Activated CD4-positive, CD25-positive, alpha-beta regulatory T cell (primary cell): ENCODE results near the gene KCNH1.
A peak's percentile ranks its signal among the peaks of the same experiment; 100 is the strongest.
"Not testable (repeated sequence)": the region's sequence is repeated elsewhere in the genome, so short reads cannot be mapped to it uniquely, and the experiment has no call there.

ENCODE experiments used
- DNase-seq, 4 experiments: peaks; one replicate each; lab custom pipeline; 2025; lab: John Stamatoyannopoulos, UW

The KCNH1 gene

DNA sequence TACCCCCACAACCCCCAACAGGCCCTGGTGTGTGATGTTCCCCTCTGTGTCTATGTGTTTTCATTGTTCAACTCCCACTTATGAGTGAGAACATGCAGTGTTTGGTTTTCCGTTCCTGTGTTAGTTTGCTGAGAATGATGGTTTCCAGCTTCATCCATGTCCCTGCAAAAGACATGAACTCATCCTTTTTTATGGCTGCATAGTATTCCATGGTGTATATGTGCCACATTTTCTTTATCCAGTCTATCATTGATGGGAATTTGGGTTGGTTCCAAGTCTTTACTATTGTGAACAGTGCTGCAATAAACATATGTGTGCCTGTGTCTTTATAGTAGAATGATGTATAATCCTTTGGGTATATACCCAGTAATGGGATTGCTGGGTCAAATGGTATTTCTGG lies 122.8 kb downstream of the KCNH1 start:
- DNase-seq: not testable (repeated sequence)

DNA sequence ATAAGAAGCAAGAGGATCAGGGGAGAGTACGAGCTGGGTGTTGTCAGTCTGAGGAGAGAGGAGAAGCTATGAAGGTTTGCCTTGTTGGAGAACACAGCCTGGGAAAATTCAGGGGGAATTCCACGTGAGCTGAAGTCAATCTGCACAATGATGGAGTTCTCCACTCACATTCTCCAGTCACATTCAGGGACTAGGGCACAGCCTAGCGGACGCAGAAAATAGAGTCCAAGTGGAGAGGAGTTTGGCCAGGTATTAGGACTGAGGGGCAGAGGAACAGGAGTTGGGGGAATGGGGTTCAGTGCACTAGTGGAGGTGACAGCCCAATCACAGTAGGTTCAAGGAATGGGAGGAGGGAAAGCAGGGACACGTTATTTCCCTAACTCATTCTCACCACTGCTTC lies 124.0 kb downstream of the KCNH1 start:
- no peak for DNase-seq

DNA sequence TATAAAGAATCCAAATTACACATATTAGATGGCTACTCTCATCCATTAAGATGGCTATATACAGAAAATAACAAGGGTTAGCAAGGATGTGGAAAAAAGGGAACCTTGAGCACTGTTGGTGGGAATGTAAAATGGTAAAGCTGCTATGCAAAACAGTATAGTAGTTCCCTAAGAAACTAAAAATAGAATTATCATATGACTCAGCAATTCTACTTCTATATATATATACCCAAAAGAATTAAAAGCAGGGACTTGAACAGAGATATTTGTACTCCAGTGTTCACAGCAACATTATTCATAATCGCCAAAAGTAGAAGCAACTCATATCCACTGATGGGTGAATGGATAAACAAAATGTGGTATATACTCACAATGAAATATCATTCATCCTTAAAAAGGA lies 126.1 kb downstream of the KCNH1 start:
- DNase-seq: no peak

DNA sequence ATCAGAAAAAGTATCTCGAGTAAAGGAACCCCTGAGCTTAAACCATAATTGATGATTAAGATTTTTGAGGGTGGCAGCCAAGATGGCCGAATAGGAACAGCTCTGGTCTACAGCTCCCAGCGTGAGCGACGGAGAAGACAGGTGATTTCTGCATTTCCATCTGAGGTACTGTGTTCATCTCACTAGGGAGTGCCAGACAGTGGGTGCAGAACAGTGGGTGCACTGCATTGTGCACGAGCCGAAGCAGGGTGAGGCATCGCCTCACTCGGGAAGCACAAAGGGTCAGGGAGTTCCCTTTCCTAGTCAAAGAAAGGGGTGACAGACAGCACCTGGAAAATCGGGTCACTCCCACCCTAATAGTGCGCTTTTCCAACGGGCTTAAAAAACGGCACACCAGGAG lies 138.0 kb downstream of the KCNH1 start:
- not testable (repeated sequence) for DNase-seq

DNA sequence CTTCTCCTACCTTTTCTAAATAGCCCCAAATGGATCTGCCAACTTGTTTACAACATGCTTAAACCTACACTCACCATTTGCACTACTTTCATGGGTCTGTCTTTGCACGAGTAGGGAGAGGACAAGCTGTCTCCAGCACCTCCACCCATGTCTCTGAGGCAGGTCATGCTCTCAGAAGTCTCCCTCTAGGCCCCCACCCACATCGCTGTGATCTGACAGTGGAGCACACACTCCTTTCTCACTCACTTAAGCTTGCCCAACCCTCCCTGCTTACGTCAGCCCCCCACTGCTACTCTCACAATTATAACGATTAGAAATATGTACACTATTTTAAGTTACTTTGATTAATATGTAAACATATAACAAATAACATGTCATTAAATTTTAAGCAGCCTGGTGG lies 141.1 kb downstream of the KCNH1 start:
- DNase-seq: no peak

DNA sequence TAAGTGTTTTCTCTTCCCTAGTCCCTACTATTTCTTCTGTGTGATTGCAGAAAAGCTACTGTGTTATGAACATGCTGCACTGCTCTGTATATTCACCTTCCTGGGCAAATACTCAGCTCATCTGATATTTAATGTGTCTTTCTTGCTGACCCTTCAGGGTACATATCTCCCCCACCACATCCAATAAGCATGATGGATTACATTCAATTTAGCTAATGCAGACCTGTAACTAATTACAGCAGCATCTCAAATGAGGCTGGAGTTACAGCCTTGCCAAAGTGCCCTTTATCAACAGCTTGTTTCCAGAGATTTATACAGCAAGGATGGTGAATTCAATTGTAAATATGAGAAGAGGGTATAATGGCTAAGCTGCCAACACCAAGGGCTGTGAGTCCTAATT lies 144.0 kb downstream of the KCNH1 start:
- DNase-seq: no peak

DNA sequence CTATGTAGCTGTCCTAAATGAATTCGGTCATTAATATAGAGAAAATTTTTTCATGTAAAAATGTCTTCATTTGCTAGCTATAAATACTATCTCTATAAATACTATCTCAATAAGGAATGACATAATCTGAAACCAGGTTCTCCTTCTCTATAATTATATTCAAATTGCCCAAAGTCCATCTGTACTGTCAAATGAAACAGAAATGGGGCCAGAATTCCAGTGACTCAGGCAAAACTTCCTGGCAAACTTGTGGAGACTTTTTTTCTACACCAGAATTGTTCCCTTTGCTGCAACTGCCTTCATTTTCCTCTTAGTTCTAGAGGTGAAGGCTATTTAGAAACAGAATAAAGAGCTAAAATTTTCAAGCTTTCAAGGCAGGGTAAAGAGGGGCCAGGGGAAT lies 152.5 kb downstream of the KCNH1 start:
- no peak for DNase-seq

DNA sequence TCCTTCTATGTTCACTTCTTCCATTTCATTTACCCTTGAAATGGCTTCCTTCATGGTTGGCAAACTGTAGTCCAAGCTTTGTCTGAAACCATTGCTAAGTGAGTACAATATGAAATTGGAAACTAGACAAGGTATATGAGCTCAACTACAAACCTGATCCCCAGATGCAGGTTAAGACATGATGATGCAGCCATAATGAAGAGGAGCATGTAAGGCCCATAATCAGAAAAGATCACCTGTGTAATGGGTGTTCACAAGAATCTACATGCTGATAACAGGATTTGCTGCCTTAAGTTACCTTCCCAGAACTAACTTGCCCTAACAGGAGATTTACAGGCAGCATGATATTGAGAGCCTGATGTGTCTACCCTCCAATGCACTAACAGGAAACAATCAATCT lies 153.9 kb downstream of the KCNH1 start:
- DNase-seq: no peak

DNA sequence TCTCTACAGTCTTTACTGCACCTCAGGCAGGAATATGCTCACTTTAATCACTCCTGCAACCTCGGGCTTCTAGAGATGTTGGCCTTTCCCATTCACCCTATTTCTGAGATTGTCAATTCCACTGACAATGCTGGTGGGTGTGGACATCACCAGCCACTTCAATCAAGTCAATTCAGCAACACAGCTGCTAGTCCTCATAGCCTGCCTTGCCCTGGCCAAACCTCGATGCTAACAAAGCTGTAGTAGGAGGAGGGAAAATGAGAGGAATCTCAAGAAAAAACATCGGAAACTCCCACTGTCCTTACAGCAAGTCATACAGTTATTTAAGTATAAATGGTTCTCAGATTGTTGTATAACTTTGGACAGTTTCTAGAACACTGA lies 155.0 kb downstream of the KCNH1 start:
- DNase-seq: no peak

DNA sequence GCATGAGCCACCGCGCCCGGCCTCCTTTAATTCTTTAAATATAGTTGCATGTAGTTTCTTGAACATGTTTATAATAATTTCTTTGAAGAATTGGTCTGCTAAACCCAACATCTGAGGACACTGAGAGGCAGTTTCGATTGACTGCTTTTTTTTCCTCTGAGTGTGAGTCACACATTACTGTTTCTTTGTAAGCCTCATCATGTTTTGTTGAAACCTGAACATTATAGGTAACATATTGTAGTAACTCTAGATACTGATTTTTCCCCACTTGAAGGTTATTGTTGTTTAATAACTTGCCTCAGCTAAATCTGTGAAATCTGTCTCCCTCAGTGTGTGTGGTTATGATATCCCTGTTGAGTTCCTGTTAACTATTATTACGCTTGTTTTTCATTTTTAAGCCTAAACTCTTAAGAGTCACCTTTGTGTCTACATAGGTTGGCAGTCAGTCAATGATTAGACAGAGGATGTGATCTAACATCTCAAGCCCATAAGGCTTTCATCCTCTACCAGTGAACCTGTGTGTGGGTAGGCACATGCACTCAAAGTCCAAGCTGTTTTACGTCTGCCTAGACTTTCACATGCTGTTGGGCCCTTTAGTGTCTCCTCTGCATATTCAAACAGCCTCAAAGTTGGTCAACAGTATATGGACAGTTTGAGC lies 155.5 kb downstream of the KCNH1 start:
- no peak for DNase-seq

DNA sequence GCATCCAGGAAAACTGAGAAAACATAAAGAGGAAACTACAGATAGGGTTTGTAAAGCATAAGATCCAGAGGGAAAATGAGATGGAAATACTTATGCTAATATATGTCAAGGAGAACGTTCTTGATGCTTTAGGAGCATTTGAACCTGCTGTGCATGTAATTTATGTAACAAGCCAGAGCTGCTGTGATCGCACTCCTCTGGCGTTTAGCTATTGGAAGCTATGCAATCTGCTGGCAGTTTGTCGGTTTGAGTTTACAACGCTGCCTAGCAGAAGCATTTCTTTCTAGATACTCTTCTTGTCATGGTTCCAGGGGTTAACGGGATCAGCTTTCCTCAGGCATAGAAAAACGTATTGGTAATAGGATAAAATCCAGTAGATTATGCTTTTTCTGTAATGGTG lies 182.7 kb downstream of the KCNH1 start:
- DNase-seq: no peak

DNA sequence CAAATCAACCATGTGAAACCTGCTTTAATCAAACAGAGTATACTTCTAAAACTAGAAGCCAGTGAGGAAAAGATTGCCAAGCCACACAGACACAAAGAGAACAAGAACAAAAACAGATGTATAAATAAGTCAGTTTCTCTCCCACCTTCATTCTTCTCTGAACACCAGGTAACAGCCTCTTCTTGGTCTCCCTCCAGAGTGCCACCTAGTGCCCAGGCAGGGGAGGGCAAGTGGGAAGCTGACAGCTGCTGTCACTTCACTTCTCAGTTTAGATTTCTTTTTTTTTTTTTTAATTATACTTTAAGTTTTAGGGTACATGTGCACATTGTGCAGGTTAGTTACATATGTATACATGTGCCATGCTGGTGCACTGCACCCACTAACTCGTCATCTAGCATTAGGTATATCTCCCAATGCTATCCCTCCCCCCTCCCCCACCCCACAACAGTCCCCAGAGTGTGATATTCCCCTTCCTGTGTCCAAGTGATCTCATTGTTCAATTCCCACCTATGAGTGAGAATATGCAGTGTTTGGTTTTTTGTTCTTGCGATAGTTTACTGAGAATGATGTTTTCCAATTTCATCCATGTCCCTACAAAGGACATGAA lies 183.9 kb downstream of the KCNH1 start:
- DNase-seq: peak in 2 of 4 experiments; percentile 3 to 10

DNA sequence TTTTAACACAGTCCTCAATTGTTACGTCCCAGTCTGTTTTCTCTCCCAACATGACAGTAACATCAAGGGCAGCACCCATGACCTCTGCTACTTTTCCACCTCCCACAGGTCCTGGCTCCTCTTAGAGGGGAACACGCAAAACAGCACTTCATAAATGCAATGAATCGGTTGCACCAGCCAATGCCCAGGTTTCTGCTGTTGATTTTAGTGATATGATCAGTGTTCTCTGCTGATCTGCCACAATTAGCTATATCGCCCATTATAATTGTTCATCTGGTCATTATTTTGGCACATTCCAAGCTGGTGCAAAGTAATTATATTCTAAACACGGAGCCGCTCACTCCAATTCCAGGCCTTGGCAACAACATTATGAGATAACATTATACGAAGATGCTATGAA lies 184.5 kb downstream of the KCNH1 start:
- DNase-seq: no peak

DNA sequence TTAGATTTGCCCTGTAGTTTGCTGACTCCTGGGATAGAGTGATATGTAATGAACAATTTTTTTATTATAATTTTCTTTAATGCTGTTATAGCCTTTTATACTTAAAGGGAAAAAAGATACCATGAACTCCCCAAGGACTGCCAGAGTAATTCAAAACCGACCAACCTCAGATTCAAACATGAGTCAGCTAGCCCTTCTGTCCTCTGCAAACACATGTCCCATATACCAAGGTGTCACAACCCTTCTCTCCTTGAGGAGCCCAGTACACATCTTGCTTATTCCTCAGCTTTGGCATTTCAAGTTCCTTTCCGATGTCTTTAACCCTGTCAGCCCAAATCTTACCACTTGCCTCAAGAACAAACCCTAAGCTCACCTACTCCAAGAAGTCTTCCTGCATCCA lies 184.9 kb downstream of the KCNH1 start:
- no peak for DNase-seq

DNA sequence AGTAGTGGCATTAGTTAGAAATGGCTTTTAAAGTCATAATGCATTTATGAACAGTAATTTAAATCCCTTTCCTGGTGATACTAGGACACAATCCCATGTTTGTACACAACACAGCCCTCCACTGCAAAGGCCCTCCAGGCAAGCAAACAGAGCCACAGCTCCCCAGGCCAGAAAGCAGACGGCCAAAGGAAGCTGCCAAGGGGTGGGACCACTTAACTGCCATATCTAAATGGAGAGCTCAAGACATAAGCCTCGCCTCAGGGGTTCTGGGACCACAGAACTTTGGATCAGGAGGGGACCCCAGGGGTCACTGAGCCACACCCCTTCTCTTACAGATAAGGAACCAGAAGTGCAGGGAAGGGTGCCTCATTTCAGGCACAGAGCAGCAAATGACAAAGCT lies 189.7 kb downstream of the KCNH1 start:
- DNase-seq: no peak

DNA sequence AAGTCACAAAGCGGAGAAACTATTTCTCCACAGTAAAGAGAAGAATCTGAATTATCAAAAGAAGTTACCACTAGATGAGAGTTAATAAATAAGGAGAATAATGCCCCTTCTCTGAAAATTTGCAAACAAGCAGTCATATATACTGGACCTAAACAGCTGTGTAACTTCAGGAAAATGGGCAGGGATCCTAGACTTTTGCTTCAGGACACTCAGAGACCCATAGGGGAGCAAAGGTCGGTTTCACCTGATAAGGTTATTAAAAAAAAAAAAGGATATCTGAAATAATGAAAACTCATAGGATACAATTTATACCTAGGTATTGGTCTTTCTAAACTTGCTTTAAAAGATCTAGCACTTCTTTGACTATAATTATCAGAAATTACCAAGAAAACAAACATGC lies 191.4 kb downstream of the KCNH1 start:
- no peak for DNase-seq

DNA sequence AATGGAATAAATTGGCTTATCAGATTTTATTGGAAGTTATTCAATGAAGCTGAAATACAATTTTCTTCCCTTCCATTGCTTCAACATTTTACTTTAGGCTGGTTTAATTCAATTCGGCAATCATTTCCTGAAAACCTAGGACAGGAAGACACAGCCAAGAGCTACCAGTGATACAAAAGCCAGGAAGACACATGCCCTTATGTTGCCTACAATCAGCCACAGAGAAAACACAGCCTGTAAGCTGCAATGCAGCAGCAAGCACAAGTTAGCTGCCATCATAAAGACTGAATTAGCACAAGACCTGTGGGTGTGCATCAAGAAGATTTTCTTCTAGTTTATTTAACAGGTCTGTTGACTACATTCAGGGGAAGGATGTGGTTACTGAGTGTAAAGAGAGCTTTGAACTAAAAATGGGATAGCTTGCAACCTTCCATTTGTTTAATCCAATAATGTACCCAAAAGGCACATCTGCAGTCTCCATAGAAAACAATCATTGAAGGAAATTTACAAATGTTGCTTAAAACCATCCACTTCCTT lies 193.8 kb downstream of the KCNH1 start:
- no peak for DNase-seq

DNA sequence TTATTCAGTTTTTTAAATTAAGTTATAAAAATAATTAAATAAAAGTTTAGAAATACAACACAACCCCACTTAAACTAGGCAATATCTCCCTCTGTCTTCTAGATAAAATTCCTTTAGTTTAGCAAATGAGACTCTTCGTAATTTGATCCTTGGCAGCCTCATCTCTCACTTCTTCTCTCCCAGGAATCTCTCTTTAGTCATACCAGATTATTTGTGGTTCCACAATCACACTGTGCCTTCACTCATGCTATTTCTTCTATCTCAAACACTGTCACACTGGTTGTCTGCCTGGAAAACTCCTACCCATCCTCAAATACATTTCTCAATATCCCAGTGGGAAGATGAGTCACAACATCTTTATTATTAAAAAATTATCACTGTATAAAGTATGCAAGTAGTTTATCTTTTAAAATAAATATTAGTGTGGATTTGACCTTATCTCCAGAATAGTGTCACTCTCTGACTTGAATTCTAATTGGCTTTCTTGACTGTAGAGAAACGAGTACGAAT lies 195.5 kb downstream of the KCNH1 start:
- DNase-seq: no peak

DNA sequence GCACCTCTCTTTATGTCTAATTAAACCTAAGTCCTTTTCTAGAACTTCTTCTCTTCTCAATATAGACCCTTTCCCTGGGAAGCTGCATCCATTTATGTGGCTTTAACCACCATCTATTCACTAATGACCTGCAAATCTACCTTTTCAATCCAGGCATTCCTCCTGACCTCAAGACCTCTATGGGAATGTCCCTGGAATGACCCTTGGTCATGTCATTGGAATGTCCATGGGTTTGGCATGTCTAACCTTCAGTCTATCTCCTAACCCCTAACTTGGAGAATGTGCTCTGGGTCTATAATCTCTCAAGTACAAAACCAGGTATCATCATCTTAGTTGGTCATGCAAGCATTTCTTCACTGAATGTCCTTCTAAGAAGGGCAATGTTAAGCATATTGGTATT lies 196.1 kb downstream of the KCNH1 start:
- no peak for DNase-seq

DNA sequence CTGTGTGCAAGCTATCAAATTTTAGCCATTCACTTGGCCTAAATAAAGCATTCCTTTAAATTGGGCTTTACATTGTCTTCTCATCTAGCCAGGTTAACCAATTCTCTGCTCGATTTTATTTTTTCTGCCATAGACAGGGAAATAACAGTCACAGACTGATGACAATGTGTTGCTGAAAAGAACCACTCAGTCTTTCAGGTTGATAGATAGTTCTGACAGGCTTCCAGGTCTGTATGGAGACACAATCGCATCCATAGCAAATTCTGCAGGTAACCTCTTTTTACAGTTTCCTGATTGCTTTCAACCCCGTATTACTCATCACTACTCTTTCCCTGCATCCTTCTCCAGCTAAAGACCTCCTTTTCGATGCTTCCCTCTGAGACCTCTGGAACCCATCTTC lies 198.0 kb downstream of the KCNH1 start:
- DNase-seq: no peak

DNA sequence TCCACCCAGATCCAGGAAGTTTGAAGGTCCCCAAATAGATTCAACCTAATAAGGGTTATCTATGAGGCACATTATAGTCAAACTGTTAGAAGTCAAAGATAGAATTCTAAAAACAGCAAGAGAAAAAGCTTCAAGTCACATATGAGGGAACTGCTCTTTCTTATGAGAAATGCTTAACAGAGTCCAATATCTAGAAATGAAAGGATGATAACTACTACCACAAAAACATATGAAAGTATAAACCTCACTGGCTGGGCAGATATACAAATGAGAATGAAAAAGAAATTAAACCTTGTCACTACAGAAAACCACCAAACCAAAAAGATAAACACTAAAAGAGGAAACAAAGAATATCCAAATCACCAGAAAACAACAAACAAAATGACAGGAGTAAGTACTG lies 201.8 kb downstream of the KCNH1 start:
- DNase-seq: no peak

DNA sequence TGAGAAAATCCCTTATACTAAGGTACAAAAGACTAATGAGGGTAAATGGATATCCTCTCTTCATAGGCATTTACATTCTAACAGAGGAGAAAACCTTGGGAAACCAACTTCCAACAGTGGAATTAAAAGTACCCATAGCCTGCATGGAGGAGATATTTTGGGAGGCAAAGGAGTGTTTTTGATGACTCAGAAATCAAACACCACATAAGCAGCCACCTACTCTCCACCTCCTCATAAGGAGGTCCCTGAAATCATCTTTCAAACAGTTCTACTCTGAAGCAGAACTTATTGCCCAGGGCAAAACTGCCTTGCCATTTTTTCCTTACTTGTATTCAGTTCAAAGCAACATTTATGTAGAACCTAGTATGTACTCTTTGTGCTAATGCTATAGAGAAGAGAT lies 211.3 kb downstream of the KCNH1 start:
- no peak for DNase-seq

DNA sequence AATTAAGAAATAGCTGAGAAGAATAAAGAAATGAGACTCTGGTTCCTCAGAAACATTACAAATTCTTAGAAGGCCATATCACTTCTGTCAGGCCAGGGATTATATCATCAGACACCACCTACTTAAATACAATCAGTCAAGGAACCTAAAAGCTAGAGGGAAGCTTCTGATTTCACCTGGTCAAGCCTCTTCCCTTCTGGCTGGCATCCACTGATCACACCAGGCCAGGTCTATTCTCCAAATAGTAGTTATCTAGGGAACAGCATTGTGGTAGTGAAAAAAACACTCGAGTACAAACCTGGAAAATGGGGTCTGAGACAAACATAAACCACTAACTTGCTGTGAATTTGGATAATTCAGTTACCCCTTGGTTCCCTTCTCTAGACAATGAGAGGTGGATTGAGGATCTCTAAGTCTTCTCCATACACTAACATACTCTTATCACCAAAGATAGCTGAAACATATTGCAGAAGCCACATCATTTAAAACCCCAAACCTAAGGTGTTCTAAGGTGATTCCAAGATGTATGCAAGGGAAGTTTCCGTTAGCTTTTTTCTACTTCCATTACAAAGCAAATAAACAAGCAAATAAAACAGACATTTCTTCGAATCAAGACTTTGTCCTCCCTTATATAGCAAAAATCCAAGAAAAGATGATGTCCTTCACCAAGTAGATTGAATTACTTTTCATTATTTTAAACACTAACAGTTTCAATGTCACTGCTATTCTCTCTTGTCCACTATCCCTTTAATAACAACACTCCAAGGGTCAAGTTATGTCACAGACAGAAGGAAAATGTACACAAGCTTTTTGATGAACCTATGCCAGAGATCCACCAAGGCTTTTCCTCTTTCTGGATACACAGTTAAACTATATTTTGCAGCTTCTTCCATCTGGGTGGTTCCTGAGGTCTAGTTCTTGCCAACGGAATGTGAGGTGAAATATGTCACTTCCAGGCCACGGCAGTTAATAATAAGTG lies 212.9 kb downstream of the KCNH1 start:
- DNase-seq: no peak
